ENCODE data around the gene KIF1C.

The KIF1C gene

GRCh38 chr17:4997302-4998026 is at the start of gene KIF1C, which contains the start of gene INCA1:
TSS of gene KIF1C (plus strand) at chr17:4997950. CDS start at chr17:5000247, 2,297 bp downstream.
TSS of gene INCA1 (minus strand) at chr17:4997522. CDS start at chr17:4994437, 3,085 bp downstream.
- peak; percentile 87 for DNase-seq (ENCODE audit: low spot score)

GRCh38 chr17:4948166-4948930 is 49.4 kb upstream of the KIF1C start, which contains the start of gene PFN1:
TSS of gene PFN1 (minus strand) at chr17:4948530. CDS start at chr17:4948394, 136 bp downstream.
- DNase-seq (ENCODE audit: low spot score): peak; percentile 89

DNA sequence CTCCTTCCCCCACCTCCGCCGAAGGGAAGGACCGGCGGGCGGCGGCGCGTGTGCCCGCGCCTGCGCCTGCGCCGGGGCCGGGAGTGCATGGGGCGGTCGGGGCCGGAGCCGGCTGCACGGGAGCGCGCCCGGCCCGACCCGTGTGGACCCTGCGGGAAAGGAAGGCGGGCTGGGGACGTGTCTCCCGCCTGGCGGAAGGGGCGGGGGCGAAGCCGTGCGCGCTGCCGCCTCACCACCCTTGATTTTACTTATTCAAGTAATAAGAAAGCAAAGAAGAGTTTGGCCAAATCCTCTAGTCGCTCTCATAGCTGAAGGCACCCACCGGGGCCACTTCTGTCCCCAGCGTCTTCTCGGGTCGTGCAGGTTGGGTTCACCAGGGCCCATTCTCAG is 48.8 kb upstream of the KIF1C start:
- DNase-seq (ENCODE audit: low spot score): peak; percentile 89

- DNase-seq (ENCODE audit: low spot score): peak; percentile 81
These were observed 48.3 kb upstream of the KIF1C start for GRCh38 chr17:4949321-4950074.

DNA sequence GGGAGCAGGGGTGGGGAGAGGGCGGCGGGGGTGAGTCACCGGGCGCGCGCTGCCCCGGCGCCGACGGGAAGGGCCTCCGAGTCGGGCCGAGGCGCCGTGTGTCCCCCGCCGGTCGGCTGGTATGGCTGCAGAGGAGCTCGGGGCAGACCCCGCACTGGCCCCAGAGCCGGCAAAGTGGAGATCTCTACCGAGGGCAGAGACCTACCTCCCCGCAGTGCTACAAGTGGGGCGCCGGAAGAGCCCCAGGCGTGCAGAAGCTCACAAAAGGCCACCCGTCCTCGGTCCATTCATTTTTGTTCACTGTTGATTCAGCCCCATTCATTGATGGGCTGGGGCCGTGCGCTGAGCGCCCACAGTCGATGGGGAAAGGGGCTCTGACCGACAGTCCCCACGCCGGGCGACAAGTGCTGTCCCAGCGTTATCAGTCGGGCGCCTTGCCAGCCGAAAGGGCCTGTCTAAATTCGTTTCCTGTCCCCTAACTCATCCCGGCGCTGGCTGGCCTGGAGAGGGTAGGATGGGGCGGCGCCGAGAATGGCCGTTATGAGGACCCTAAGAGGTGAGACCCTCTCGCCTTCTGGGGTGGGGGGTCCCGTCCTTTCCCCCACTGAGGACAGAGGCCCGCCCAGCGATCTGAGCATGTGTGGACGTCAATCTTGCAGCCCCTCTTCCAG is 47.5 kb upstream of the KIF1C start:
- no peak for DNase-seq (ENCODE audit: low spot score)

DNA sequence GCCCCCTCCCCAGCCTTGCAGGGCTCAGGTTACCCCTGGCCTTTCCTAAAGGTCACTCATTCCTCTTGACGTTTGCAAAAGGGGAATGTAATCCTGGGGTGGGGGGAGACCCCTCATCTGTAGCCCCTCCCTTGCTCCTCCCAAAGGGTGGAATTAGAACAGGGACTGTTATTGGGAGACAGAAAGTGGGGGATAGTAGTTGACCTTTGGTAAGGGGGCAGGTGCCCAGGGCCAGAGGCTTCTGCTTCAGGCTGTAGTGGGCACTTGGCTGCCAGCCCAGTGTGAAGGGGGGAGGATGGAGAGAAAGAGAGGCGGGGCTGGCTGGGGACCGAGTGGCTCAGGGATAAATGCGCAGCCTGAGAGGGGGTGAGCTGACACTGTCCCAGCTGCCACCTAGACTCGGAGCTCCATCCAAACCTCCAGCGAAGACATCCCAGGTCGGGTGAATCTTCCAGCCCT is 47.0 kb upstream of the KIF1C start, which contains the start of gene ENO3:
ENO3 (plus strand) TSS at position 374 of the 459 bp plus-strand sequence. CDS start 711 bp downstream, outside the sequence.
- DNase-seq (ENCODE audit: low spot score): no peak

DNA sequence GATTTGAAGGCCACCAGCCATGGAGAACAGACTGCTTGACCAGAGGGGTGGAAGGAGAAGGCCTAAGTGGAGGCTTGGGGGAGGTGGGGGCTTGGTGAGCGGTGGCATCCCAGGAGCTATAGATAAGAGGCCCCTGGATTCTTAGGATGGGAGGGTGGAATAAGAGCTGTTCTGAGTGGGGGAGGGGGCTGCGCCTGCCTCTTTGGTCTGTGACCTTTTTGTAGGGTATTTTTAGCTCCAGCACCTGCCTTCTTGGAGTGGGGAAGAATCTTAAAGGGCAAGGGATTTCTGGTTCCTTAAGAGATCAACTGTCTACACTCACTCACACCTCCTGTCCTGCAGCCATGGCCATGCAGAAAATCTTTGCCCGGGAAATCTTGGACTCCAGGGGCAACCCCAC is 46.3 kb upstream of the KIF1C start:
- no peak for DNase-seq (ENCODE audit: low spot score)

- no peak for DNase-seq (ENCODE audit: low spot score)
These were observed 44.2 kb upstream of the KIF1C start for GRCh38 chr17:4953451-4953961.

- DNase-seq (ENCODE audit: low spot score): no peak
These were observed 42.7 kb upstream of the KIF1C start for GRCh38 chr17:4955091-4955490.

DNA sequence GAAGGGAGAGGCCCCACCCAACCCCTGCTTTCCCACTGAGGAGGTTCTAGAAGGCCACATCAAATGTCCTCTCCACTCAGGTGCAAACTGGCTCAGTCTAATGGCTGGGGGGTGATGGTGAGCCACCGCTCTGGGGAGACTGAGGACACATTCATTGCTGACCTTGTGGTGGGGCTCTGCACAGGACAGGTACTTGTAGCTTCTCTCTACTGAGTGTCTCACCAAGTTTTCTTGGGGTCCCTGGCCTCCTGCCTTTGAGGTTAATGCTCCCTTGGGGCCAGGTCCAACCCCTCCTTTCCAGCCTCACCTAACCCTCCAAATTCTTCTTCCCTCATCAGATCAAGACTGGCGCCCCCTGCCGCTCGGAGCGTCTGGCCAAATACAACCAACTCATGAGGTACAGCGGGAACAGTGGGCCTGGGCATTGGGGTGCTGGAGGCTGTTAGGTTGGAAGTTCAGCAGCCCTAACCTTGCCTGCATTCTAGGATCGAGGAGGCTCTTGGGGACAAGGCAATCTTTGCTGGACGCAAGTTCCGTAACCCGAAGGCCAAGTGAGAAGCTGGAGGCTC is 41.2 kb upstream of the KIF1C start:
- no peak for DNase-seq (ENCODE audit: low spot score)

DNA sequence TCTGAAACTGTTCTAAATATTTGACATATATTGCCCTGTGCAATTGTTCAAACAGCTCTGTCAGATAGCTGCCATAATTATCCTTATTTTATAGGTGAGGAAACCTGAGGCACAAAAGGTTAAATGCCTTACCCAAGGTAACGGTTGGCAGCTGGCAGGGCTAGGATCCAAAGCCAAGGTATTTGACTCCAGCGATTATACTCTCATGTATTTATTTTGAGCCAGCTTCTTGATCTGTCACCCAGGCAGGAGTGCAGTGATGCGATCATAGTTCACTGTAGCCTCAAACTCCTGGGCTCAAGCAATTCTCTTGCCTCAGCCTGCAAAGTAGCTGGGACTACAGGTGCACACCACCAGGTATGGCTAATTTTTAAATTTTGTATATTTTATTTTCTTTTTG is 39.6 kb upstream of the KIF1C start:
- no peak for DNase-seq (ENCODE audit: low spot score)

- peak; percentile 43 for DNase-seq (ENCODE audit: low spot score)
These were observed 38.3 kb upstream of the KIF1C start for GRCh38 chr17:4959261-4959965.

GRCh38 chr17:4960279-4960922 is 37.3 kb upstream of the KIF1C start:
- DNase-seq (ENCODE audit: low spot score): no peak

GRCh38 chr17:4965311-4965986 is 32.3 kb upstream of the KIF1C start:
- DNase-seq (ENCODE audit: low spot score): no peak

DNA sequence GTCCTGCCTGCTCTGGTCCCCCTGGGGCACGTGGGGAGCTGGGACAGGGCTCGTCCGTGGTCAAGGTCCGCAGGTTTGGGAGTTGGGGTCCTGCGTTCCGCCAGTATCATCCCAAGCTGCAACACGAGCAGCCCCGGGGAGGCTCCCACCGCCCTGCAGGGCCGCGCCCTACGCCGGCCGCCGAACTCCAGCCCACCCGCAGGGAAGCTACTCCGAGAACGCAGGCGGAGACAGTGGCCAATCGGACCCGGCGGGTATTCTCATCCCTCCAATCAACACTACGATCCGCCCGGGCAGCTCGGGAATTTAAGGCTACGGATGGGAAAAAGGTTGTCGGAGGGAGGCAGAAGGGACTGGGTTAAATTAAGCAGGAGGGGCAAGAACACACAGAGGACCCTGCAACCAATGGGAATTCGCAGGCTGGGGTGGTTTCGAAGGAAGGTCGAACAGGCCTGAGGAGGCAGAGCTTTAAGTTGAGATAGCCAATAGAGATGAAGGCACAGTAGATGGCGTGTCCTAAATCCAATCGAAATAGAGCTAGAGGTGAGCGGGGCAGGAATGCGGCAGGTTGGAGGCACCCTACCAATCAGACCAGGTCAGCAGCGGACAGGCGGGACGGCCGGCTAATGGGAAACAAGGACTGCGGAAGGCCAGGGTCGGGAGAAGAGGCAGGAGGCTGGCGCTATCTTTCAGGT is 30.8 kb upstream of the KIF1C start:
- DNase-seq (ENCODE audit: low spot score): peak; percentile 100

DNA sequence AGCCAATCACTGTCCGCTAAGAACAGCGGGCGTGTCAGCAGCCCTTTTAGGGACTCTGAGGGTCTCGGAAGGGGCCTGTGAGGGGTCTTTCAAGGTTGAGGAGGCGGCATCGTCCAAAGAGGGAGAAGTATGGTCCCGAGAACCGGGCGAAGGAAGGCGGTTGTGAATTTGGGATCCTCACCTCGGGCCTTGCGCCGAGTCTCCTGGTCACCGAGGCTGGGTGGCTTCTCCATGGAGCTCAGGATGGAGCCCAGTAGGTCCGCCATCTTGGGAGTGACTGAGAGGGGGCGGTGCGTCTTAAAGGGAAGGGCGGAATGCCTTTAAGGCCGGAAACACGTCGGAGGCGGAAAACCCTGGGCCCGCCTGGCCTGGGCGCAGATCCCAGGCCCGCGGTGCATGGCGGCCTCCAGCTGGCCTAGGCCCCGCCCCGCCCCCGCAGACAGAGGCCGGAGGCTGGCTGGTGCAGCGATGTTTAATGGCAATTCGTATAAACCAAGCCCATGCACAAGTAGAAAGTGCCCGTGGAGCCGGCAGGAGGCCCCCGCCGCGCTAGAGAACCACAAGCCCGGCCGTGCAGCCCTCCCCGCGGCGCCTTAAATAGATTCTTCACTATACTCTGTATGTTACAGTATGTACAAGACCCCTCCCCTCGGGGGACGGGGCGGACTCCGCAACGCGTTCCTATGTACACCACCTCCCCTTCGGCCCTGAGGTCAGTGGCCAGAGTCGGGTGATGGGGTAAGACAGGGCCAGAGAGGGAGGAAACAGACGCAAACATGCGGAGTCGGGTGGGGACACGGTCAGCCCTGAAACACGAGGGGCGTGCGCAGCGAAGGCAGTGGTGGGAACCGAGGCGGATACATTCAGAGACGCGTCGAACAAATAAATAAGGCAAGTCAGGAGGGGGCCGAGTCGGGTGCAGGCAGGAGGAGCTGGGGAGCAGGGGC is 29.9 kb upstream of the KIF1C start, which contains the start of gene SPAG7:
SPAG7 (minus strand) TSS at position 279 of the 947 bp plus-strand sequence; CDS start at position 266, 13 bp downstream.
- DNase-seq (ENCODE audit: low spot score): peak; percentile 92

GRCh38 chr17:4968486-4969046 is 29.2 kb upstream of the KIF1C start:
- DNase-seq (ENCODE audit: low spot score): peak; percentile 33
